K562 (cell line): ENCODE measurements around the gene JMJD1C. TPM values are rescaled to one million over a fixed set of nuclear protein-coding genes. Genes with fewer than 3 reads are reported as not detected.

Experiments used
- ARID1B ChIP-seq: fragments of 450-650 bp; IDR thresholded peaks from 2 replicates; pipeline ENCODE4 v1.6.1; 2016; ENCODE audit warnings: antibody characterized with exemption, mild to moderate bottlenecking, inconsistent platforms
- ARID2 ChIP-seq: fragments of 450-650 bp; IDR thresholded peaks from 2 replicates; pipeline ENCODE4 v1.6.1; 2017; ENCODE audit warnings: antibody characterized with exemption, mild to moderate bottlenecking
- CBX2 ChIP-seq: fragments of 200-600 bp; sonication (generic); IDR thresholded peaks from one replicate; pipeline ENCODE4 v1.6.1; 2012; ENCODE audit warnings: mild to moderate bottlenecking, low read length, inconsistent platforms; ENCODE audit not compliant: insufficient read depth, poor library complexity, severe bottlenecking
- CREB5 ChIP-seq: fragments of 250-450 bp; sonication (Bioruptor Pico); IDR thresholded peaks from 2 replicates; pipeline ENCODE4 v1.5.0; 2020; ENCODE audit warnings: mild to moderate bottlenecking
- CTBP1 ChIP-seq: fragments of 450-650 bp; IDR thresholded peaks from 2 replicates; pipeline ENCODE4 v1.6.1; 2016; ENCODE audit warnings: borderline replicate concordance
- E4F1 ChIP-seq: fragments of 250-450 bp; sonication (Bioruptor Pico); IDR thresholded peaks from 2 replicates; pipeline ENCODE4 v1.5.0; 2021; ENCODE audit warnings: mild to moderate bottlenecking, borderline replicate concordance
- ELK1 ChIP-seq: sonication (generic); formaldehyde crosslinking; IDR thresholded peaks from 2 replicates; pipeline ENCODE4 v1.8.1; 2022; ENCODE audit warnings: missing genetic modification reagents
- FOXJ2 ChIP-seq: fragments of 200-800 bp; sonication (Bioruptor generic); IDR thresholded peaks from 2 replicates; pipeline ENCODE4 v1.6.1; 2016; ENCODE audit warnings: missing genetic modification characterization, missing compliant biosample characterization
- FOXK1 ChIP-seq: sonication (generic); formaldehyde crosslinking; IDR thresholded peaks from 2 replicates; pipeline ENCODE4 v1.8.0; 2022; ENCODE audit warnings: missing genetic modification reagents, mild to moderate bottlenecking, borderline replicate concordance
- HDAC8 ChIP-seq: fragments of 450-650 bp; IDR thresholded peaks from 2 replicates; pipeline ENCODE4 v1.6.1; 2016; ENCODE audit warnings: mild to moderate bottlenecking, missing genetic modification characterization, moderate library complexity, missing compliant biosample characterization
- KAT7 ChIP-seq: sonication (generic); formaldehyde crosslinking; IDR thresholded peaks from 2 replicates; pipeline ENCODE4 v1.8.0; 2022; ENCODE audit warnings: missing genetic modification reagents, mild to moderate bottlenecking, borderline replicate concordance
- MTA2 ChIP-seq: fragments of 450-650 bp; IDR thresholded peaks from 2 replicates; pipeline ENCODE4 v1.6.1; 2016; ENCODE audit warnings: low read depth
- NFIC ChIP-seq: fragments of 450-650 bp; IDR thresholded peaks from 2 replicates; pipeline ENCODE4 v1.6.1; 2017; ENCODE audit warnings: mild to moderate bottlenecking, inconsistent platforms
- PPARD ChIP-seq: fragments of 250-450 bp; sonication (Bioruptor Pico); IDR thresholded peaks from 2 replicates; pipeline ENCODE4 v1.8.0; 2022; ENCODE audit warnings: inconsistent platforms, mild to moderate bottlenecking, moderate library complexity
- PRPF4 ChIP-seq: fragments of 200-400 bp; formaldehyde crosslinking; IDR thresholded peaks from one replicate; pipeline ENCODE4 v1.6.1; 2017; ENCODE audit warnings: low read length, low read depth, mild to moderate bottlenecking; ENCODE audit not compliant: insufficient read depth, poor library complexity, severe bottlenecking
- SLC30A9 ChIP-seq: fragments of 250-450 bp; sonication (Bioruptor Pico); IDR thresholded peaks from 2 replicates; pipeline ENCODE4 v1.8.0; 2022; ENCODE audit warnings: mild to moderate bottlenecking, moderate library complexity
- SMAD1 ChIP-seq: fragments of 150-350 bp; IDR thresholded peaks from 2 replicates; pipeline ENCODE4 v1.6.1; 2014; ENCODE audit warnings: low read length, low read depth; ENCODE audit not compliant: partially characterized antibody
- TAF1 ChIP-seq: IDR thresholded peaks from 2 replicates; pipeline ENCODE4 v1.6.1; 2011; ENCODE audit warnings: mild to moderate bottlenecking, low read length, moderate library complexity; ENCODE audit not compliant: insufficient read depth, control insufficient read depth, severe bottlenecking; ENCODE audit errors: extremely low read depth
- THRAP3 ChIP-seq: fragments of 450-650 bp; IDR thresholded peaks from 2 replicates; pipeline ENCODE4 v1.6.1; 2016; ENCODE audit warnings: mild to moderate bottlenecking, inconsistent platforms, borderline replicate concordance
- TRIM28 ChIP-seq: fragments of 450-650 bp; IDR thresholded peaks from 2 replicates; pipeline ENCODE4 v1.6.1; 2017
- ZFX ChIP-seq: sonication (generic); formaldehyde crosslinking; IDR thresholded peaks from 2 replicates; pipeline ENCODE4 v1.8.0; 2022; ENCODE audit warnings: mild to moderate bottlenecking, missing genetic modification reagents, moderate library complexity
- ZNF277 ChIP-seq: fragments of 250-450 bp; sonication (Bioruptor Pico); IDR thresholded peaks from 2 replicates; pipeline ENCODE4 v1.8.0; 2022; ENCODE audit warnings: inconsistent platforms, mild to moderate bottlenecking, moderate library complexity, borderline replicate concordance
- polyA plus RNA-seq, 8 experiments: library from polyadenylated mRNA; depleted of rRNA in 4 of 8; stranded (reverse) in 5 of 8; unstranded in 3 of 8; fragments of >200 nt; fragmentation: Nextera tagmentation in 2 of 8; fragmentation: Illumina TruSeq in 1 of 8; extraction: Ambion mirVana in 2 of 8; extraction: Trizol in 1 of 8; gene quantifications; 2 replicates each; pipeline versions ENCODE4 v1.2.1 to v1.2.3, GENCODE V29; 2011 to 2014; ENCODE audit warnings: inconsistent platforms in 1 of 8, missing spikeins in 1 of 8
- total RNA-seq, 7 experiments: library from RNA; depleted of rRNA in 6 of 7; stranded (reverse); fragments of >200 nt in 6 of 7; fragmentation: Illumina TruSeq in 2 of 7; extraction: Trizol in 2 of 7; gene quantifications; 2 replicates each; pipeline versions ENCODE4 v1.2.1 to v1.2.3, GENCODE V29; 2011 to 2021; ENCODE audit warnings: low replicate concordance in 1 of 7

The JMJD1C gene
- total and polyA plus RNA-seq, 9 of the 15 experiments (the other 6 are each of a cell fraction or from before 2014, with no cell fraction given) = 25.3 to 68.0 (median 47.2) TPM

GRCh38 chr10:63133821-63134557 is 331.8 kb downstream of the JMJD1C start (continued):
- TF ChIP-seq PRPF4 (no peak), TAF1 (no peak), PPARD (CRISPR knock-in tag) (no peak), SMAD1 (peak; percentile 9), CREB5 (CRISPR knock-in tag) (no peak), THRAP3 (no peak), ARID1B (0 out of 2 replicates have a peak, but pooled peaks have one; percentile 6), TRIM28 (no peak), MTA2 (no peak), FOXJ2 (tag) (peak; percentile 36; the same call in 1 of the 2 replicates), CTBP1 (no peak), CBX2 (no peak), KAT7 (0 out of 2 replicates have a peak, but pooled peaks have one; percentile 9), ELK1 (no peak), ZFX (no peak), FOXK1 (CRISPR knock-in tag) (no peak), HDAC8 (tag) (no peak), NFIC (no peak), SLC30A9 (CRISPR knock-in tag) (no peak), ZNF277 (CRISPR knock-in tag) (no peak), ARID2 (no peak), E4F1 (CRISPR knock-in tag) (no peak)
